ENCODE results near the gene FAM210A.

FAM210A gene

DNA sequence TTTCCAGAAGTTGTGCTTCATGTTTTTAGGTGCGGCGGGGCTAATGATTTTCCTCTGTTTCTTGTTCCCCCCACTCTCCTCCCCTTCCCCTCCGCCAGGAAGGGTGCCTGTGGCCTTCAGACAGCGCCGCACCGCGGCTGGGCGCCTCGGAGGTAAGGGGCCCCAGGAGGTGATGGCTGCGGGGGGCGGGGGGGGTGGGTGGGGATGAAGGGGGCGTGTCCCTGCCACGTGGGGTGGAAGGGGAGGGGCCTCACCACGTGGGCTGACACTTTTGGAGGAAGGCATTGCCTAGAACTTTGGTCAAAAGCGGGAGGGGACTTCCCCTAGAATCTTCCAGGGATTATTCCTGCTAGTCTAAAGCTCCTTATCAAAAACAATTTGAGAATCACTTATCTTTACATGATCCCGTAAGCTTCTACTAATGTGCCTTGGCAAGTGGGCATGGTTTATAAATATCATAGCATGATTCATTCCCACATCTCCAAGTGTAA, 83.1 kb downstream of the FAM210A start:
- DNase-seq, result no peak

DNA sequence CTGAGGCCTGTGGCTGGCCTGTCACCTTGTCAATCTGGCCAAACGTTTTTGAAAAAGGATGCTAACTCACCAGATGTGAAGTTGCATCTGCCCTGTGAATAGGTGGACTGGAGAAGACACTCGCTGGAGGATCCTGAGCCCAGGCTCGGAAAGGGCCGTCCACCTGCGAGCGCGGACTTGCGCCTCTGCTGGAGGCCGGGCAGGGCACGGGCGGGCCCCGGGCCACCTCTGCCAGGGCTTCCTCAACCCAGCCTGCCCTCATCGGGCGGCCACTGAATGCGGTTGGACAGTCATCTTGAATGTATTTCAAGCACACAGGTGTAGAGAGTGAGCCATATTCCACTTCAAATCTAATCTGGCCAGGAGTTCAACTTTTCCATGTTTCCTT, 83.9 kb downstream of the FAM210A start:
- no peak for DNase-seq

DNA sequence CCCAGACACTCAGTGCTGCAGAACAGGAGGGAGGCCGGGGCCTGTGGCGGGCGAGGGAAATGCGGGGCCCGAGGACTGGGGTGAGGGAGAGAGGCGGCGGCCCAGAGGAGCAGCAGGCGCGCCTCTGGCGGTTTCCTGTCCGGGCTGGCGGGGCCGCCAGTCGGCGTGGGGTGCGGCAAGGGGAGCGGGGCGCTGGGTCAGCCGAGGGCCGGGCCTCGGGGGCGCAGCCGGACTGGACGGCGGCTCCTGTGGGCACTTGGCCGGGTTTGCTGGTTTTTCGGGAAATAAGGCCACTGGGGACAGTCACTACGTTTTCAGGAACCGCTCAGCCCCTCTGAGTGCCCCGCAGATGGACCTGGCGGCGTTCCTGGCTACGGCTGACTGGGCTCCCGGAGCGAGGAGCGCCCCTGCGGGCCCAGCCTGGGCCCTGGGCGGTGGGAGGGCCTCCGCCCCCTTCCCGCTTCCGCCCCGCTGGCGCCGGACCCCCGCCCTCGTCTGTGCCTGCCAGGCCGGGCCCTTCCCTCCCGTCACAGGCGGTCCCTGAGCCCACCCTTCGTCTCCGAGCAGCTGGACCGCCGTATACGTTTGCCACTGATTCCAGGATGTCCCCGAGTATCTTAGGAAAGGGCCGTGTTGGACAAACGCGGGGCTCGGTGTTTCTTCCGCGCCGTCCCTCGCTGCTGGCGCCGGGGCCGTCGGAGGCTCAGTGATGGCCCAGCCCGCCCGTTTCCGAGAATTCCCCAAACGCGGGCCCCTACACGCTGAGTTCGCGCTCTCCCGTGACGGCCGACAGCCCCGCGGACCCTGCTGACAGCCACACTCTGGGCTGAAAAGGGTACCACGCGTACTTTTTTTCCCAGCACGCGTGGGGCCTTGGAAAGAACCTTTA, 84.6 kb downstream of the FAM210A start:
- no peak for DNase-seq

DNA sequence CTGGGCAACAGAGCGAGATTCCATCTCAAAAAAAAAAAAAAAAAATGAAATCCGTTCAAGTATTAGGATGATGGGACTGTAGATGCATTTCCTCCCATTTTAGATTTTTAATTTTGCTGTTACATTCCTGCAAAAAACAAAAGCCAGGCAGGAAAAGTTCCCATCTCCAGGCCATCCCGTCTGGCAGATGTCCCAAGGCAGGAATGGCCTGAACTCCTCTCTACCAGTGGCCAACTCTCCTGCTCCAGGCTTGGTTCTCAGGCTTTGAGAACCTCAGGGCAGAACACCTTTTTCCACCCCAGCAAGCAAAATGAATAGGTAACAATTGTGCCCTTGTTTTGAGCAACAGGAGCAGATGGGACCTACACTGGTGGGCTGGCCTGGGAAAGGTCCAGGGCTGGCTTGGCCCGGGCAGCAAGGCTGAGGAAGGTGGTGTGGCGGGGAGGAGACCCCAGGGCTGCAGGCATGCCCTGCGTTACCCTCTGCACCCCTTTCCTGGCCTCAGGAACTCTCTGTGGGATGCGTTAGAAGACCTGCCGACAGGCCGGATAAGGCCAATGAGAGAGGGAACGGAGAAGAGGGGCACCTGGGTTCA, 86.0 kb downstream of the FAM210A start:
- DNase-seq, result no peak

DNA sequence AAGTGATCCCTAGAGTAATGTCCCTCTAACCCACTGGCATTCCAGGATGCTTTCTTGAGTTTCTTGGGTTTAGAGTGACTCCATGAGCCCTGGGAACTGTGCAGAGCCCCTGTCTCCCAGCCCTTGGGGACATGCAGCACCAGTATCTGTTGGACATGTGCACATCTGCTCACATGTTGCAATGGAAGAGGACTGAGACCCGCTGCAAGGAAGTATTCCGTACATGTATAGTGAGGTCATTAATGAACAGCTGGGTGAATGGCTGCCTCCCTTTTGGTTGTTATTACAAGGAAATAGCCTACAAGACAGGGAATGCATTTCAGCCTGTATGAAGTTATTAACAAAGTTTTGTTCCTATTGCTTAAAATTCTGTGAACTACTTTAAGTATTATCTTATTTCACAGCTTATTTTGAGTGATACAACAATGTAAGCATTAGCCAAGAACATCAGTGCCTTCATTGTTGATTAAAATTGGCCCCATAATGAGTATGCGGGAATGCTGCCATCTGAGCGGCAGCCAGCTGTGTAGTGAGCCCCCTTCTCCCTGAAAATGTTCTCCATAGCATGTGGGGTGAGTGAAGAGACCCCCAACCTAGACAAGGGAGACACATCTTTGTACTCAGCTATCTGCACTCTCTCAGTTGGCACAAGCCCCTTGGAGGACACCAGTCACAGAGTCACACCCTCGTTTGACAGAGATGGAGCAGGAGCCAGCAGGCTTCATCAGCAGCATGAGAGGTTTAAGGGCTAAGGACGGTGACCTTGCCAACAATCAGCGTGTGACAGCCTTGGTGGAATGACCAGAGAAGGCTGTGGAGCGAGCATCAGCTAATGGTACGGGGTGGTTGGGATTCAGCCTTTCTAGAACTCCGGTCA, 87.4 kb downstream of the FAM210A start:
- DNase-seq, result no peak

DNA sequence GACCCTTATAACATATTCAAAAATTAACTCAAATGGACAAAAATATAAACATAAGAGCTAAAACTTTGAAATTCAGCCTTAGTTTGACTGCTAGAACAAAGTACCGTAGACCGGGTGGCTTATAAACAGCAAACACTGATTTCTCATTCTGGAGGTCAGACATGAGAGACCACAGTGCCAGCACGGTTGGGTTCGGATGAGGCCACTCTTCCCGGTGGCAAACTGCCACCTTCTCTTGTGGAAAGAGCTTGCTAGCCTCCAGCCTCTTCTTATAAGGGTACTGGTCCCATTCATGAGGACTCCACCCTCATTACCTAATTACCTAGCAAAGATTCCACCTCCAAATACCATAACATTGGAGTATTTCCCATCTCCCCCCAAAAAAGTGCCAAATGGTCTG, 91.3 kb downstream of the FAM210A start:
- DNase-seq, result no peak

DNA sequence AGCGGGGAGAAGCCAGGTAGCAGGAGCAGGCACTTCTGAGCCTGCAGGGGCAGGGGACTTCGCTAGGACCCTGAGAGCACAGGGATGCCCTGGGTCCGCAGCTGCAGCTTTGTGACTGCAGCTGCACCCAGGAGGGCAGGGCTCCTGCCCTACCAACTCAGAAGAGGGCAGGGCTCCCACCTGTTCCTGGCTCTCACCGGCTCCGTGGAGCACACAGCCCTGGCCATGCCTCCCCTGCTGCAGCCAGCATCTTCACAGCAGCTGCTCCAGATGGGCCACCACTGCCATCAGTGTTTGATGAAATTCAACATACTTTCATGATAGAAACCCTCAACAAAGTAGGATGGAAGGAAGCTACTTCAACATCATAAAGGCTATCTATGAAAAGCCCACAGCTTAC, 92.7 kb downstream of the FAM210A start:
- no peak for DNase-seq

DNA sequence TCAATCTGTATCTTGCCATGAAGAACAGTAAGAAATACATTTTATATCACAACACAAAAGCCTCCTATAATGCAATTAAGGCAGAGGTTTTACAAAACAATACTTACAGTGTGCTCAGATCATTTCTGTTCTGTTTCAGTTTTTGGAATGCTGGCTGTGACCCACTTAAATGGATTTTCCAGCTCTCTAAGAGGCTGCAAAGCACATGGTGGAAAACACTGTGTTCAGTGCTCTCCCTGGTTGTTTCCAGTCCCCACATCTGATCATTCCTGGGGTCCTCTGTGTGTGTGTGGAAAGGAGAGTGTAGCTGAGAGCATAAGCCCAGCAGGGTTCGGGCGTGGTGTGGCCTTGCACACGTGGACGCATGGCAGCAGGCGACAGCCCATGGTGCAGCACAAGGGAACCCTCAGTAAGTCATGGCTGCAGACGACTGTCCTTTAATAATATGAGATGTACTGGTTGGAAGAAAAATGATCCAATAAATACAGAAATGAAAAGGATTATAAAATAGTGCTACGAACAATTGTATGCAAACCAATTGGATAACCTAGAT, 95.6 kb downstream of the FAM210A start:
- no peak for DNase-seq

DNA sequence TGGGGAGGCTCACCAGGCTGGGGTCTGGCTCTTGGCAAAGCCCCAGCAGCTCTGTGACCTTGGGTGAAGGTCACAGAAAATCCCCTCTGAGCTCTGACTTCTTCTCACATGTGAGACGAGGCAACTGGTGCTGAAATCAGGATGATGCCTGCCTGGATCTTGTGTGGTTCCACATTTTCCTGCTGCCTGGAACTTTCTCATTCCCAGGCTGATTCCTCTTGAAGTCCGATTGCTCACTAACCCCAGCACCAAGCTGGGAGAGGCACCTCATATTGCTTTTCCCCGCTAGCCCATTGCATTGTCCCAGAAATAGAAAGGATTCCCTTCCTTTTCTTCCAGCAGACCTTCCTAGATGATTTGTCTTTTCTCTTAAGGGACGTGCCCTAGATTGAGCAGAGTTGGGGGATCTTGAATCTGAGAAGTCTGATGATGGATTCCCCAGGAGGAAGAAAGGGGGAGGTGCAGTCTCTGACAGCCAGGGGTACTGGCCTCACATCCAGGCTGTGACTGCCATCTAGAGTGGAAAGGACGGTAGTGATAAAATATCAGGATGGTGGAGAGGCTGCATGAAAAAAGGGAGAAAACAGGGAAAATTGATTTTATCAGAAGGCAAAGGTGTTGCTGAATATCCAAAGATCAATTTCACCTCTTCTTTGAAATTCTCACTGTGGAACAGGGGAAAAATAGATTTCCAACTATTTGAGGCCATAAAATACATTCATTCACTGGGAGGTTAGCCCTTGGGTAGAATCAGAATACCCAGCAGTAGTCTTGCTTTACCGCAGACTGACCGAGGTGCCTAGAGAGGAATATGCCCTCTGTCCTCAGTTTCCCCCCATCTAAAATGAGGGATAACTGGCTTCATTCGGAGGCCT, 96.3 kb downstream of the FAM210A start:
- DNase-seq, result peak; percentile 51

DNA sequence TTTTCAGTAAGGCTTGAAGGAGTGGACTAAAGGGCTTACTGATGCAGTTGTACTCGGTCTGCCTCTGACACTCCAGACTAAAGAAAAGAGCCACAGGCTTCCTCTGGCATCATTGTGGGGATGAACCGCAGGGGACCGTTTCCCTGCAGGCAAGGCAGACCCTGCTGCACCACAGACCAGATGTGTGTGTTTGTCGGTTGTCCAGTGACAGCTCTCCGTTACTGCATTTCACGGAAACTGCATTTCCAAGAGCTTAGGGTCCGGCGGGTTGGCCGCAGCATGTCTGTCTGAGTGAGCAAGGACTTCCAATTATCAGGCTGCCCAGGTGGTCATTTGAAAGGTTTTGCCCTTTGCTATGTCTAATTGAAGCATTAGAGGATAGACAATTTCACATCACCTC, 98.1 kb downstream of the FAM210A start:
- DNase-seq, result no peak

DNA sequence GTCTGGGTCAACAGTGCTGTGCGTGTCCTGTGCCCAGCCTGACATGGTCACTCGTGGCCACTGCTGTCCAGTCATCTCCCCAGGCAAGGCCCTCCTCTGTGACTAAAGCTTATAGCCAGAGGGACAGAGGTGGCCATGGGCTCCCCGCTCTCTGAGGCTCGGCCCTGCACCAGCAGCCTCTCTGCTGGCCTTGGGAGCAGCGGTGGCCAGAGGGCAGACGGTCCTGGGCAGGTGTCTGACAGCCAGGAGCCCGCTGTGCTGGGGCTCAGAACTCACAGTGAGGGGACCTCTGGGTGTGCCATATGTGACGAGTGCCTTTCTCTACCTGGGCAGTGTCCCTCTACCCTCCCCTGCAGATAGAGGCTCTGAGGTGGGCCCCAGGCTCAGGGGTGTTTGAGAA, 98.7 kb downstream of the FAM210A start:
- no peak for DNase-seq

DNA sequence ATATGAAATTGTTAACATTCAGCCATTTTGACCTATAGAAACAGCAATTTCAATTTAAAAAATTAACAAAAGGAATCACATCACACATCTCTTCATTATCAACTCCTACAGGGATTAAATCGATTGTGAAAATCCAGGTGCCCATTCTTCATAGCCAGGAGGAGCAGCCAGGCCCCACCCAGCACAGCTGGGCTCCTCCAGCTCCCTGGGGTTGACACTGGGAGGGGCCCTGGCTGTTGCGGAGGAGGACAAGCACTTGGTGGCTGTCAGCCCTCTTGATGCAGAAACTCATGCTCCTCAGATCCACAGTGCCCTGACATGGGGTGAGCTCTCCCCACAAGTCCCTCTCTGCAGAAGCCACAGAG, 99.8 kb downstream of the FAM210A start:
- DNase-seq, result no peak

DNA sequence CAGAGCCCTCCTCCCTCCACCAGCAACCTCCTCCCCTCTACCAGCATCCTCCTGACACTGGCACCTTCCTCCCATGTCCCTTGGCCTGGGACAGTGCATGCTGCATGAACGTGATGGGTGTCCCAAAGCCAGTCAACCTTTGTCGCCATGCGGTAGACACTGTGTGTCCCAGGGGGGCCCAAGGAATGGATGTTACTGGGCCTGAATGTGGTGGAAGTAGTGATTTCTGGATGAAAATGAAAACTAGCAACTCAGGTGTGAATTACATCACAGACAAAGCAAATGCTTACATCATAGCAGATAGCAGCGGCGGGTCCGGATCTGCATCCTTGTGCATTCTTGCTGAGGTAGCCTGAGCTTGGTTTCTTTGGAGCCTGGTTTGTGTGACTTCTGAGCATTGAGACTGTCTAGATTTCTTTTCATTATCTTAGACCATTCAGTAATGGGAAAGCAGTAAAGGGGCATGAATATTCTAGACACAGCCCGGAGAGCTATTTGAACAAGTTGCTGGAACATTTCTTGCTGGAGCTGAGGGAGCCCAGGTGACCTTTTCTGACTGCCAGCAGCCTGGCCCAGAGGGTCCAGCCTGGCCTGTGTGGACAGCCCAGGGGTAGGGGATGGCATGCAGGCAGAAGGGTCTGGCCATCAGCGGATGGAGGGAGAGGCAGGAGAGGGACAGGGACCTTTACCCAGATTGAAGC, 100.4 kb downstream of the FAM210A start:
- no peak for DNase-seq

DNA sequence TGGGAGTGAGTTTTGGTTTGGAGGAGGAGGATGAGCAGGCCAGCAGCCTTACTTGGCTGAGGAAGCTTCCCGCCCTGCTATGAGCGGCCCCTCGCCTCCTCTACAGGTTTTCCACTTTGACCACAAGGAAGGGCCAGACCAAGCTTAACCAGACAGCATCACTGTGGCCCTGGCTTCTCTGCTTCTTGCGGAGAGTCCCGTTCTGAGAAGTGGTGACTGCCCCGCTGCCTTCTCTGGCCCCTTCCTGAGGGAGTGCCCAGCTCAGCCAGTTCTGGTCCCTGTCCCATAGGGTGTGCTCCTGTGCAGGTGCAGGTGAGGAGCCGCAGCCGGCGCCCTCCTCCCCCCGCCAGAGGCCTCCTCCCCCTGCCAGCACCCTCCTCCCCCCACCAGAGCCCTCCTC, 101.0 kb downstream of the FAM210A start:
- DNase-seq, result no peak

DNA sequence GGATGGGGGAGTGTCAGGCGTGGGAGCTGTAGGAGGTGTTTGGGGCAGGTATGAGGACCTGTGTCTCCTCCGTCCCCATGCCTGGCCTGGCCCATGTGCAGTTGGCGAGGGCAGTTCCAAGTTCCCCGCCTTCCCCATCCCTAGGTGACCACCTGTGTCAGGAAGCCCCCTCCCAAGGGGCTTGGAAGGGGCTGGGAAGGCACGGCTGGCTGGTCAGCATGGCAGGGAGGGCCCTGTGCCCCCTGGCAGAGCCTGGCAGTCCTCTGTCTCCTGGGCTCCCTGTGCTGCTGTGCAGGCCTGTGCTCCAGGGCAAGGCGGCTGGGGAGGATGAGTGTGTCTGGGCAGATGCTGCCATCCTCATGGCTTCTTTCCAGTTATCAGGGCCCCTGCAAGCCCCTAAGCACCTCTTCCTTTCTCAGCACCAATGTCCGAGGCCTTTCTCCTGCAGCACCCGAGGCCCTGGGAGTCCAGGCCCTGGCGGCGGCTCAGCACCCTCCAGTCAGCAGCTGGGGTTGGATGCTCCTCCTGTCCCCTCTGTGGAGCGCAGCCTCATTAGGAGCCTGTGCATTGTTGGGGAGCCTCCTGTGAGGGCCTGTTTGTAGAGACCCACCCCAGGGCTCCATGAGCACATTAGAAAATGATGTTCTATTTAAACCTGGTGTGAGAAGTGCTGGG, 101.7 kb downstream of the FAM210A start:
- no peak for DNase-seq

DNA sequence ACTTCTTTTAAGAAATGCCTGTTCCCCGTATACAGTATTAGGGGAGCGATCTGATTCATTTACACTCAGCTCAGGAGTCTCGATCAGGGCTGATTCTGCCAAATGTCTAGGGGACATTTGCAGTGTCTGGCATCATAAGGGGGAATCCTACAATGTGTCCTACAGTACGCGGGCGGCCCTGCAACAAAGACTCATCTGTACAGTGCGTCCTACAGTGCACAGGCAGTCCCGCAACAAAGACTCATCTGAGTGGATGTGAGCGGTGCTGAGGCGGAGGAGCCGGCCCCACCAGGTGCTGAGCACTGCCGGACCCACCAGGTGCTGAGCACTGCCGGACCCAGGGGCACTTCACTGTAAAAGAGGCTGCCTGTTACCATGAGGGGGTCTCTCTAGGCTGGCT, 102.5 kb downstream of the FAM210A start:
- no peak for DNase-seq

DNA sequence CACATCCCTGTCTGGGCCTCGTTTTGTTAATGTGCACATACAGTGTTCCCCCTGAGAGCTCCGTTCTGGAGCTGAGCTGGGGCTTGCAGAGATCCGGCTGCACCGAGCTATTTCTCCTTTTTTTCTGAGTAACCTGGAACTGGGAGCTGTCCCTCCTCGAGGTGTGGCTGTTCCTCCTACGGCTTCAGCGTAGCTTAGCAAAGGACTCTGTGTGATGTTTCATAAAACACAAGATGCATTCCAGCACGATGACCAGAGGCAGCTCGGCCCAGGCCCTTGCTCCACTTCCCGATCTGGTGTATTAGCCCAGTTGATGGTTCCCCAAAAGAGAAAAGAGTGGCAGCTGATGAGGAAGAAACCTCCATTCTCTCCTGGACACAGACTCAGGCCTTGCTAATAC, 103.0 kb downstream of the FAM210A start:
- DNase-seq, result no peak

DNA sequence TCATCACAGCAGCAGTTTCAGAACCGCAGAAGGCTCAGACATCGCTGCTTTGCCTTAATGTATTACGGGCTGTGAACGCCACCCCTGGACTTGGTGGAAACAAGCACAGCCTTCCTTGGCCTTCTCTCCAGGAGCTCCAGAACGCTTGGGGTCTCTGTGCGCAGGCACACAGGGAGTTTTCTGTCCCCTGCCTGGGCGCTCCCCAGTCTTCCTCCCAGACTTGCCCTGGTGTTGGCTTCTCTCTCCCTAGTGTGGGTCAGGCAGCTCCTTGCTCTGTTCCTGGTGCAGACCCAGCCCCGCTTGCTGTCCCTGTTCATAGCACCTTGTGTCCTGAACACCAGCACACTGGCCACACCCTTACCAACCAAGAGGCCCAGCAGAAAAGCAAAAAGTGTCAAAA, 103.6 kb downstream of the FAM210A start:
- no peak for DNase-seq

DNA sequence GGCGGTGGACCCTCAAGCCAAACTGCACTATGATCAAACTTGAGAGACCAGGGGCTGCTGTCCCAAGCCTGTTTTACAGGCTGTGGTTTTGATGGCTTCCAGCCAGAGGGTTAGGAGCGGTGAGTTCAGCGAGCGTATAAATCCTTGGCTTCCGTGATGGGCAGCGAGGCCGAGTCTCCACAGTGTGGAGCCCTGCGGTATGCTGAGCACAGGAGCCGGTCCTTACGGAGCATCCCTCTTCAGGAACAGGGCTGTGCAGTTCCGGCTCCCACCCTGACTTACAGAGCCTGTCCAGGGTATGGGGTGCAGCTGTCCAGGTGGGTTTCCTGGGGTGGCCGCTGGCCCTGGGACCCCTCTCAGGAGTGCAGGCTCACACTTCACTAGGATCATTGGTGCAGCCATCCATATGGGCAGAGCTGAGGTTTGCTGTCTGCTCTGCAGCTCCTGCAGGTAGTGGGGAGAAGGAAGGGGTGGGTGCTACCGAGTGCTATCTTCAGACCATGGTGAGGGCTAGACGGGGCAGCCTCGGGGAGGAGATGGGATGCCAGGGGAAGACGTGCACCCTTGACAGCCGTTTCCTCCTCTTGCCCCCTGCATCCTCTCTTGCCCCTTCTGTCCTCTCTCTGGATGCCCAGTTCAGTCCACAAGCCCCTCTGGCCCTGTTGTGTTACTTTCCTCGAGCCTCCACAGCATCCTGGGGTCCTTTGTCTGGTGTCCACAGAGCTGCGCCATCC, 104.3 kb downstream of the FAM210A start:
- DNase-seq, result no peak

DNA sequence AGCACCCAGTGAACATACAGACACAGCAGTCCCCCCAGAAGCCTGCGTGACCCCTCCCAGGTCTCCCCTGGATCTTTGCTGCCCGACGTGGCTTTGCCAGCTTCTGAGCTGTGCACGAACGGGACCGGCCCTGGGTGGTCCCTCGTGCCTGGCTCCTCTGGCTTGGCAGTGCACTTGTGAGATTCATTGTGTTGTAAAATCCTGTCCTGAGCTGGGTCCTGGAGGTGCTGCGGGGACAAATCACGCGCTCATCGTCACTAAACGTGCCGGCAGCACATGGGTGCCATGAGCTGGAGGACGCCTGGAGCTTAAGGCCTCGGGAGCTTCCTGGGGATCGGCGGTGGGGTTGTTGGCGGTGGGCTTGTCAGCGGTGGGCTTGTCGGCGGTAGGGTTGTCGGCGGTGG, 104.9 kb downstream of the FAM210A start:
- no peak for DNase-seq
